Esophagus squamous epithelium (tissue), 4 donors: ENCODE measurements around the gene ITIH1.

Experiments used
- POLR2A ChIP-seq, 4 donors: fragments of 450-650 bp; IDR thresholded peaks; one replicate each; pipeline ENCODE4 v1.6.1; 2017; ENCODE audit warnings: antibody characterized with exemption in 4 of 4, mild to moderate bottlenecking in 4 of 4, moderate library complexity in 3 of 4
- TF ChIP-seq, protein P1 (sequence below), 6 experiments: fragments of 450-650 bp in 4 of 6; fragments of 200-600 bp in 2 of 6; sonication (generic) in 2 of 6; IDR thresholded peaks; one replicate each; pipeline ENCODE4 v1.5.1; 2016 to 2019; ENCODE audit warnings: antibody characterized with exemption in 6 of 6, mild to moderate bottlenecking in 4 of 6, moderate library complexity in 4 of 6

GRCh38 chr3:52829906-52830463 lies 52.6 kb downstream of the ITIH1 start:
- TF ChIP-seq, protein P1, sequence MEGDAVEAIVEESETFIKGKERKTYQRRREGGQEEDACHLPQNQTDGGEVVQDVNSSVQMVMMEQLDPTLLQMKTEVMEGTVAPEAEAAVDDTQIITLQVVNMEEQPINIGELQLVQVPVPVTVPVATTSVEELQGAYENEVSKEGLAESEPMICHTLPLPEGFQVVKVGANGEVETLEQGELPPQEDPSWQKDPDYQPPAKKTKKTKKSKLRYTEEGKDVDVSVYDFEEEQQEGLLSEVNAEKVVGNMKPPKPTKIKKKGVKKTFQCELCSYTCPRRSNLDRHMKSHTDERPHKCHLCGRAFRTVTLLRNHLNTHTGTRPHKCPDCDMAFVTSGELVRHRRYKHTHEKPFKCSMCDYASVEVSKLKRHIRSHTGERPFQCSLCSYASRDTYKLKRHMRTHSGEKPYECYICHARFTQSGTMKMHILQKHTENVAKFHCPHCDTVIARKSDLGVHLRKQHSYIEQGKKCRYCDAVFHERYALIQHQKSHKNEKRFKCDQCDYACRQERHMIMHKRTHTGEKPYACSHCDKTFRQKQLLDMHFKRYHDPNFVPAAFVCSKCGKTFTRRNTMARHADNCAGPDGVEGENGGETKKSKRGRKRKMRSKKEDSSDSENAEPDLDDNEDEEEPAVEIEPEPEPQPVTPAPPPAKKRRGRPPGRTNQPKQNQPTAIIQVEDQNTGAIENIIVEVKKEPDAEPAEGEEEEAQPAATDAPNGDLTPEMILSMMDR (IDR thresholded peaks at IDR 0.05), result no peak
- TF ChIP-seq POLR2A (IDR thresholded peaks at IDR 0.05), result no peak
